ENCODE data around the gene CXCL8.

Gene CXCL8

DNA sequence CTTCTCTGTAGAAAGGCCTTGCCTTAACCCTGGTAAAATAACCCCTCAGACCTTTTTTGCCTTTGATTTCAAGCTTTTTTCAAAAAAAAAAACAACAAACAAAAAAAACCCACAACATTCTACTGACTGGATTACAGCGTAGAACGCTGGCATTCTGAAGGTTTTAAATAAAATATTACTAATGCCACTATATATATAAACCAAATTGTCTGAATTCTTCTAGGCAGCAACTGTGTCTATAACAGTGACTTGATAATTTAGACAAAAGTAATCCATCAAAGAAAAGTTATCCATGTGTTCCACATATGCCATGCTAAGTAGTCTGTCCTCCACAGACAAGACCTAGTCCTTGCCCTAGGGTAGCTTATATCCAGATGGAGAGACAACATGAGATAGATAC is 33.6 kb upstream of the CXCL8 start:
- H3K4me3 ChIP-seq (ENCODE audit: control insufficient read depth, low read depth, low read length) = no peak overlapping the region
- TF ChIP-seq, protein P1, sequence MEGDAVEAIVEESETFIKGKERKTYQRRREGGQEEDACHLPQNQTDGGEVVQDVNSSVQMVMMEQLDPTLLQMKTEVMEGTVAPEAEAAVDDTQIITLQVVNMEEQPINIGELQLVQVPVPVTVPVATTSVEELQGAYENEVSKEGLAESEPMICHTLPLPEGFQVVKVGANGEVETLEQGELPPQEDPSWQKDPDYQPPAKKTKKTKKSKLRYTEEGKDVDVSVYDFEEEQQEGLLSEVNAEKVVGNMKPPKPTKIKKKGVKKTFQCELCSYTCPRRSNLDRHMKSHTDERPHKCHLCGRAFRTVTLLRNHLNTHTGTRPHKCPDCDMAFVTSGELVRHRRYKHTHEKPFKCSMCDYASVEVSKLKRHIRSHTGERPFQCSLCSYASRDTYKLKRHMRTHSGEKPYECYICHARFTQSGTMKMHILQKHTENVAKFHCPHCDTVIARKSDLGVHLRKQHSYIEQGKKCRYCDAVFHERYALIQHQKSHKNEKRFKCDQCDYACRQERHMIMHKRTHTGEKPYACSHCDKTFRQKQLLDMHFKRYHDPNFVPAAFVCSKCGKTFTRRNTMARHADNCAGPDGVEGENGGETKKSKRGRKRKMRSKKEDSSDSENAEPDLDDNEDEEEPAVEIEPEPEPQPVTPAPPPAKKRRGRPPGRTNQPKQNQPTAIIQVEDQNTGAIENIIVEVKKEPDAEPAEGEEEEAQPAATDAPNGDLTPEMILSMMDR (IDR thresholded peaks at IDR 0.05; ENCODE audit: control insufficient read depth, insufficient read depth, low read depth, low read length, missing control alignments) = no peak
- no peak for DNase-seq (ENCODE audit: low read depth)

DNA sequence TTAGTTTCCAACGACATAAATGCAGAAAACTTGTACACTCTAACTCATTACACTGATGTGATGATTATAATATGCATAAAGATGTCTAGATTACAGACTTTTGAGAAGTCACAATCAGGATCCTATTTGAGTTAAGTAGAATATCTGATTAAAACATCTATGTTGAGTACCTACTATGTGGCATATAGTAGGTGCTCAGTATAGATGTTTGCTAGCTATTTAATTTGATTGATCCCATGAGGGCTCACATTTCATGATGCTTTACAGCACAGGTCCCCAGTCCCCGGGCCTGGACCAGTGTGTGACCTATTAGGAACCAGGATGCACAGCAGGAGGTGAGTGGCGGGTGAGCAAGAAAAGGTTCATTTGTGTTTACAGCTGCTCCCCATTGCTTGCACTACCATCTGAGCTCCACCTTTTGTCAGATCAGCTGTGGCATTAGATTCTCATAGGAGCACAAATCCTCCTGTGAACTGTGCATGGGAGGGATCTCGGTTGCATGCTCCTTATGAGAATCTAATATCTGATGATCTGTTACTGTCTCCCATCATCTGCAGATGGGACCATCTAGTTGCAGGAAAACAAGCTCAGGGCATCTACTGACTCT is 33.0 kb upstream of the CXCL8 start:
- no peak overlapping the region for H3K4me3 ChIP-seq (ENCODE audit: control insufficient read depth, low read depth, low read length)
- TF ChIP-seq, protein P1 (IDR thresholded peaks at IDR 0.05; ENCODE audit: control insufficient read depth, insufficient read depth, low read depth, low read length, missing control alignments) = no peak
- DNase-seq (ENCODE audit: low read depth) = no peak

DNA sequence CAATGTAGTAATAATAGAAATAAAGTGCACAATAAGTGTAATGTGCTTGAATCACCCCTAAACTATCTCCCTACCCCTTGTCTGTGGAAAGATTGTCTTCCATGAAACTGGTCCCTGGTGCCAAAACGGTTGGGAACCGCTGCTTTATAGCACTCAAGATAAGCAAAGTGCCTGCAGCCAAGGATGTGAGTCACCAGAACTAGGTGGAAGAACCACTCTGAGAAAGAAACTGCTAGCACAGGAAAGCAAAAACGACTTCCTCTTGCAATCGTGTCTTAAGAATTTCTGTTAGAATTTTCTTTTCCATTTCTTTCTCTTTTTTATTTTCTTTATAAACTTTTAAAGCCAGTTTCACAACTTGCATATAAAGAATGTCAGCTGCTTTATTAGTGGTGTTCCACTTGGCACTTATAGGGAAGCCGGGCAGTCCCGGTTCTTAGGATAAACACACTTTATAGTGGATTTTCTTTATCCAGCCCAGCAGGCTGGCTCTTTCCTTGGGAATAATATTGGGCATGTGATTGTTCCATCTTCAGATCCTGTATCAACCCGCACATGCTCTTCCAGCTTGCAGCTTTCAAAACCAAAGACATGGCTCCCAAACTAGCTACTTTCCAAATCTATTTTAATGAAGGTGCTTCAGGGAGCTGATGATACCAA is 32.3 kb upstream of the CXCL8 start:
- DNase-seq (ENCODE audit: low read depth) = peak; percentile 86

DNA sequence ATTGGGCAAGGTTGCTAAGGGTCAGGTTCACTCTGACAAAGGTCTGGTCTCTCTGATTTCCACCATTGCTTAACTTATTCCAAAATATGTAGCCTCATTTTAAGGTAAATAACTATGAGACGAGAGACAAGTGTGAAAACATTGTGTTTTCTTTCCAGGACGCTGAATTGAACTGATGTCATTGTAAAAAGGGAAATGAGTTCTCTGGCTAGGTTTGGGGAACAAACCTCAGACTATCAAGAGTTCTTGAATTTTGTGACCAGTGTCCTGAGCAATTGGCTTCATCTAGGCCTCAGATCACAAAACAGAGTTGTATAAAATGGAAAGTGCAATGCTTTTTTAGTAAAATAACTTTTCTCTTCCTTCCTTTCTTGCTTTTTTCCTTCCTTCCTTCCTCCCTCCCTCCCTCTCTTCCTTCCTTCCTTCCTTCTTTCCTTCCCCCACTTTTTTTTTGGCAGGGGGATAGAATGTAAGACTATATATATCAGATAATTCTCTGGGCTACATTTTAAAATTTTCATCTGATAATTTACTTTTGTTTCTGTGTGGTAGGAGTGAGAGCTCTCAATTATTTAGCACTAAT is 30.8 kb upstream of the CXCL8 start:
- H3K4me3 ChIP-seq (ENCODE audit: control insufficient read depth, low read depth, low read length) = no peak overlapping the region
- TF ChIP-seq, protein P1 (IDR thresholded peaks at IDR 0.05; ENCODE audit: control insufficient read depth, insufficient read depth, low read depth, low read length, missing control alignments) = no peak
- DNase-seq (ENCODE audit: low read depth) = no peak

More for the DNA sequence above, 32.3 kb upstream of the CXCL8 start:
- TF ChIP-seq, protein P1 (IDR thresholded peaks at IDR 0.05; ENCODE audit: control insufficient read depth, insufficient read depth, low read depth, low read length, missing control alignments) = no peak
- no peak overlapping the region for H3K4me3 ChIP-seq (ENCODE audit: control insufficient read depth, low read depth, low read length)

DNA sequence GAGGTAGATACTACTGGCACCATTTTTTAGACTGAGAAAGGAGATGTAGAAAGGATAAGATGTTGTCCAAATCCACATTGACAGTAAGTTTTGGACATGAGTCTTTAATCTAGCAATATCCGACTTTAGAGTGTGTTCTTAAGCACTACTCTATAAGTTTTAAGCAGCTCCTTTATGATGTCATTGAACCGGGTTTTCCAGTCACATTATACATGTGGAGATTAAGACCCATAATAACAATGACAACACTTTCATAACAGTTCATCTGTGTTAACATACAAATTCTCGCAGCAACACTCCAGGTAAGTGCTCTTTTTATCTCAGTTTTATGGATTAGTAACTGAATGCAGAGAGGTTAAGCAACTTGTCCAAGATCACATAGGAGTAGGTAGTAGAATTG is 30.3 kb upstream of the CXCL8 start:
- no peak overlapping the region for H3K4me3 ChIP-seq (ENCODE audit: control insufficient read depth, low read depth, low read length)
- TF ChIP-seq, protein P1 (IDR thresholded peaks at IDR 0.05; ENCODE audit: control insufficient read depth, insufficient read depth, low read depth, low read length, missing control alignments) = no peak
- no peak for DNase-seq (ENCODE audit: low read depth)

DNA sequence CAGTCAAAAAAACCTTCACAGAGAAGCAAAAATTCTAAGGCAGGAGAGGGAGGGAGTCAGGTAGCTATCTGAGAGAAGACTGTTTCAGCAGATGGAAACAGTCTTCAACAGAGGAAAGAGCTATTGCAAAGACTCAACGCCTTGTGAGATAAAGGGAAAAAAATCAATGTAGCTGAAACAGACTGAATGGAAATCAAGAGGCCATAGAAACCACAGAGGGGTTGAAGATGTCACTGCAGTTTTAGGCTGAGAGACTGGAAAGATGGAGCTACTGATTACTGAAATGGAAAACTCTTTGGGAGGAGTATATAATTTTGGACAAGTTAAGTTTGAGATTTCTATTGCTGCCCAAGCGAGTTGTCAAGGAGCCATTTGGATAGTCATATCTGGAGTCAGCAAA is 28.4 kb upstream of the CXCL8 start:
- TF ChIP-seq, protein P1 (IDR thresholded peaks at IDR 0.05; ENCODE audit: control insufficient read depth, insufficient read depth, low read depth, low read length, missing control alignments) = no peak
- H3K4me3 ChIP-seq (ENCODE audit: control insufficient read depth, low read depth, low read length) = no peak overlapping the region
- no peak for DNase-seq (ENCODE audit: low read depth)
